ENCODE data around the gene SF3B2.
A peak's percentile ranks its signal among the peaks of the same experiment; 100 is the strongest.
"Not testable (repeated sequence)": the region's sequence is repeated elsewhere in the genome, so short reads cannot be mapped to it uniquely, and the experiment has no call there.

SF3B2 gene, protein sequence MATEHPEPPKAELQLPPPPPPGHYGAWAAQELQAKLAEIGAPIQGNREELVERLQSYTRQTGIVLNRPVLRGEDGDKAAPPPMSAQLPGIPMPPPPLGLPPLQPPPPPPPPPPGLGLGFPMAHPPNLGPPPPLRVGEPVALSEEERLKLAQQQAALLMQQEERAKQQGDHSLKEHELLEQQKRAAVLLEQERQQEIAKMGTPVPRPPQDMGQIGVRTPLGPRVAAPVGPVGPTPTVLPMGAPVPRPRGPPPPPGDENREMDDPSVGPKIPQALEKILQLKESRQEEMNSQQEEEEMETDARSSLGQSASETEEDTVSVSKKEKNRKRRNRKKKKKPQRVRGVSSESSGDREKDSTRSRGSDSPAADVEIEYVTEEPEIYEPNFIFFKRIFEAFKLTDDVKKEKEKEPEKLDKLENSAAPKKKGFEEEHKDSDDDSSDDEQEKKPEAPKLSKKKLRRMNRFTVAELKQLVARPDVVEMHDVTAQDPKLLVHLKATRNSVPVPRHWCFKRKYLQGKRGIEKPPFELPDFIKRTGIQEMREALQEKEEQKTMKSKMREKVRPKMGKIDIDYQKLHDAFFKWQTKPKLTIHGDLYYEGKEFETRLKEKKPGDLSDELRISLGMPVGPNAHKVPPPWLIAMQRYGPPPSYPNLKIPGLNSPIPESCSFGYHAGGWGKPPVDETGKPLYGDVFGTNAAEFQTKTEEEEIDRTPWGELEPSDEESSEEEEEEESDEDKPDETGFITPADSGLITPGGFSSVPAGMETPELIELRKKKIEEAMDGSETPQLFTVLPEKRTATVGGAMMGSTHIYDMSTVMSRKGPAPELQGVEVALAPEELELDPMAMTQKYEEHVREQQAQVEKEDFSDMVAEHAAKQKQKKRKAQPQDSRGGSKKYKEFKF

DNA sequence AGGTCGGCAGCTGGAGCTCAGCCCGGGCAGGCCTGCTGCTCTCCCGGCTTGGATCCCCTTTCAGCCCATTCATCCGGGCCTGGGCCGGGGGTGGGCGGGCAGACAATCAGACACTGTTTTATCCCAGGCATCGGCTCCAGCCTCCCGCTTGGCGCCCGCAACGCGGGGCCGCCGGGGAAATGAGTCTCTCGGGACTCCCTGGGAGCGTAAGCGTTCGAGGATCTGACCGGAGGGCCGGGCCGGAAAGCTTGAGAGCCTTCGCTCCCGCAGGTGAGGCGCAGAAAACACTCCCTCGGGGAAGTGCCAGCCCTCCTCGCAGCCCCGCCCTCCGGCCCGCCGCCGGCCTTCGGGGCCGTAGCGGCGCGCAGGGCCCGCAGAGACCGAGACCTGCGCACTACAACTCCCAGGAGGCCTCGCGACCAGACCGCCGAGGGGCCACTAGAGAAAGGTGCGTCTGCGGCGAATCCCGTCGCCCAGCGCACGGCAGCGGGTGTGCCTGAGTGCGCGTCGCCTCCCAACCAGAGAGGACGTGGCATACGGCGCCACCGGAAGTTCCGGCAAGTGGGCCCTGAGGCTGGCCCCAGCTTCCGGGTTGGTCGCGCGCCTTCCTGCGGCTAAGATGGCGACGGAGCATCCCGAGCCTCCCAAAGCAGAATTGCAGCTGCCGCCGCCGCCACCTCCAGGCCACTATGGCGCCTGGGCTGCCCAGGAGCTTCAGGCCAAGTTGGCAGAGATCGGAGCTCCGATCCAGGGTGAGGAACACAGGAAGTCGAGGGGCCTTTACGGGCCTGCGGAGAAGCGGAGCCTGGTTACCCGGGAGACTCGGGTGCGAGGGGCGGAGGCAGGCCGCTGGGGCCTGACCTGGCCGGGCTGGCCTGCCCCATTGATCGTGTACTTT is at the start of gene SF3B2:
SF3B2 (plus strand) TSS at position 599 of the 898 bp plus-strand sequence; CDS start at position 620, 21 bp downstream.
- DNase-seq: peak; percentile 98

DNA sequence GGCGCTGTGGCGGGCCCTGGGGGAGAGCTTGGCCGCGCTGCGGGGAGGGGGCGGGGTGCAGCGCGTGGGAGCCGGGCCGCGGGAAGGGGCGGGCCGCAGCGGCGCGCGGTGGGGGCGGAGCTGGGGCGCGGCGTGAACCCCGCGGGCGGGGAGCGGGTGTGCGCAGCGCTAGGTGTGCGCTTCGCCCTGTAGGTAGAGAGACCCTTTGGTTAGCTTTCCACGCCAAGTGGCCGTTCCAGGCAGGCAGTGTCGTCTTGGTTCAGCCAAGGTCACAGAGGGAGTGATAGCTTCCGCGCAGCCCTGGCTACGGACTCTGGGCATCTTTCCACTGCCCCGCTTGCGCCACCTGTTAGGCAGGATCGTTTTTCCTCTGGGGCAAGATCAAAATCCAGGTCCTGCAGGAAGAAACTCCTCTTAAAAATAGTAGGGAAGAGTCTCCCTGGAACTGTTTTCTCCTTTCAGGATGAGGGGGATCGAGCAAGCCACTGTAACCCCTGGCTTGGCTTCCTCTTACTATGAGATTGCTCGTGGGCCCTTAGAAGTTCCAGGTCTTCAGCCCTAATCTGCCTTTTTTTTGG is 49.4 kb upstream of the SF3B2 start:
- no peak for DNase-seq

DNA sequence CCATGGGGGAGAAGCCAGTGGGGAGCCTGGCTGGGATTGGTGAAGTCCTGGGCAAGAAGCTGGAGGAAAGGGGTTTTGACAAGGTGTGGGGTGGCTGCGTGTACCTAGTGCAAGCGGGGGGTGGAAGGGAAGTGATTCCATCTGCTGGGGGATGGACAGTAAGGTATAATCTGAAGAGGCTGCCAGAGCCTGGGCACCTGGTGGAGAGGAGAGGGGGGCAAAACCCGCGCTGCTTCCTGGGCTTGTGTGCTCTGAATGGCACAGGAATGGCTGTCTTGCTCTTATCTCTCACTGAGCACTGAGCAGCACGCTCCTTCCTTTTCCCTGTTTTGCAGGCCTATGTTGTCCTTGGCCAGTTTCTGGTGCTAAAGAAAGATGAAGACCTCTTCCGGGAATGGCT is 48.9 kb upstream of the SF3B2 start:
- DNase-seq: no peak

DNA sequence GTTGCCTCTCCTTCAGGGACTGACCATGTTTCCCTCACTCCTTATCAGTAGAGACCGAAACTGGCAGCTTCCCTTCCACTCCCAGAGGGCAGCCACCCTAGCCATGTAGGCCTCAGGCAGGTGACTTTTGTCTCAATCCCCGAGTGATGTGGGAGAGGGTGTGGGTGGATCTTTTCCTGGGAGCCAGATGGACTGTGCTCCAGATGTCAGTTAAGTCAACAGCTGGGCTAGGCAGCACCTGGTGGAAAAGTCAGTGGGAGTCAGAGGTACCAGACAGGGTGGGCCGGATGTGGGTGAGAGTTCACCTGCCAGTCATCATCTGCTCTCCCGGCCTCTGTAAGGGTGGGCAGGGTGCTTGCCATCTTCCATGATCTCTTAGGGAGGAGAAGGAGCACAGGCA is 48.0 kb upstream of the SF3B2 start:
- DNase-seq: no peak

DNA sequence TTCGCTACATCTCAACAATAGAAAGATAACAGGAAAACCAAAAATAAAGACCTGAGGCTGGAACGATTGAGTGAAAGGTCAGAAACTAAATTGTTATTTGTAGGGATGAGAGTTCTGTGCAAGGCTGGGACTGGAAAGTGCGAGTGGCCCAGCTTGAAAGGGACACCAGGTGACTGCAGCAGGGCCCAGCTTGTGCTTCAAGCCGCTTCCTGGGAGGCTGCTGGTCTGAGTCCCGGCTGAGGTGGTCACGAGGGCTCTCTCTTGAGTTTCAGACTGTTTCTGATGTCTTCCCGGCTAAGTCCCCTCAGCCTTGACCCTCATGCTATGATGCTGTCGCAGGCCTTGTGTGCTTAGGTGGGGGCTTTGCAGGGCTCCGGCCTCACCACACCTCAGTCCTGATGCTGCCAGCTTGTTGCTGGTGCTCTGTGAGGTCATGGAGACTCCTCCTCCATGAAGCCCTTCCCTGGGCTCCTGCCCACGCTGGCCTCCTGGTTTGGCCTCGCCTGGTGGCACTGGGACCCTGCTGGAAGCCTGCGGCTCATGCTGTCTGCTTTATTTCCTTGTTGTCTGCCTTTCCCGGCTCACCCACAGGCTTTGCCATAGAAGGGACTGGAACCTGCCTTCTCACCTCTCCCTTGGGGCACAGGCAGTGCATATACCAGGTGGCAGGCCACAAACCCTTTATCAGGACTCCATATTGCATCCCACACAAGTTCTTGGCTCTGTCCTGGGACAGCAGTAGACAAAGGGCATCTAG is 45.9 kb upstream of the SF3B2 start:
- no peak for DNase-seq

DNA sequence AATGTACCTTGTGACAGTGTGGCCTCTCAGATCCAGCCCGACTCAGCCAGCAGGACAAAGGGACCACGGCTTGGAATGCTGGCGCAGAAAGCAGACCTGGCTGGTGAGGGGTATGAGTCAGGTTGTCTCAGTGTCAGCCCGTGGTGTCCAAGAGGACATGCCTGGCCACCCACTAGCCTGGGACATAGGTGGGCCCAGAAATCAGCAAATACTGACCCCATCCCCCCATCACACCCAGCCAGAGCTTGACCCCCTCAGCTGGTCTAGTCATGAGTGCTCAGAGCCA is 45.3 kb upstream of the SF3B2 start:
- DNase-seq: no peak

DNA sequence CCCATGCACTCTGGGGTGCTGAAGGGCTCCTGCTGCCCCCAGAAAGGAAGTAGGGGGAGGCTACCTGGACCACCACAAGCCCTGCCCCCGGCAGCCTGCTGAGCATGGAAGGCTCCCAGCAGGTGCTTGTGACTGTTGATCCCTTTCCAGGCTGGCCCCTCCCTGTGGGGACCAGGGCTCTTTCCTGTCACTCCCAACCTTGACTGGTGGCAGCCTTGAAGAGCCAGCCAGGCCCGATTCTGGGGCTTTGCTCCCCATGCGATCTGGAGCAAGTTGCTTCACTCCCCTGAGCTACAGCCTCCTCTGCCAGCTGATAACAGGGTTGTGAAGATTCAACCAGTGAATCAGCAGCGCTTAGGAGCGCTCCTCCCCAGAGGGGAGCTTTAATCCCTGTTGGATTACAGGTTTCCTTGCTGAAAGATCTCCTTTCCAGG is 44.9 kb upstream of the SF3B2 start:
- DNase-seq: no peak

DNA sequence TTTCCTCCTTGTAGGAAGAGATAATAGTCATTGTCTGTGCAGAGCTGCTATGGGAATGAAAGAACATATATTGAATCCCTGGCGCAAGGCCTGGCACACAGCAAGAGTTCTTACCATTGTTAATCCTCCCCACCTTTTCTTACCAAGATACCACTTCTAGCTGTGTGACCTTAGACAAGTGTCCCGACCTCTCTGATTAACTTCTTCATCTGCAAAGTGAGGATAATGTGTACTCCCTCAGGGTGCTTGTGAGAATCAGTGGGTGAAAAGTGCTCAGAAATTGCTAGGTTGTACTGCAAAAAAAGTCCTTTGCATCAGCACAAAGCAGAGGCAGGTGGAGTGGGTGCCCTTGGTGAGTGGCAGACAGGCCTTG is 44.1 kb upstream of the SF3B2 start:
- no peak for DNase-seq

DNA sequence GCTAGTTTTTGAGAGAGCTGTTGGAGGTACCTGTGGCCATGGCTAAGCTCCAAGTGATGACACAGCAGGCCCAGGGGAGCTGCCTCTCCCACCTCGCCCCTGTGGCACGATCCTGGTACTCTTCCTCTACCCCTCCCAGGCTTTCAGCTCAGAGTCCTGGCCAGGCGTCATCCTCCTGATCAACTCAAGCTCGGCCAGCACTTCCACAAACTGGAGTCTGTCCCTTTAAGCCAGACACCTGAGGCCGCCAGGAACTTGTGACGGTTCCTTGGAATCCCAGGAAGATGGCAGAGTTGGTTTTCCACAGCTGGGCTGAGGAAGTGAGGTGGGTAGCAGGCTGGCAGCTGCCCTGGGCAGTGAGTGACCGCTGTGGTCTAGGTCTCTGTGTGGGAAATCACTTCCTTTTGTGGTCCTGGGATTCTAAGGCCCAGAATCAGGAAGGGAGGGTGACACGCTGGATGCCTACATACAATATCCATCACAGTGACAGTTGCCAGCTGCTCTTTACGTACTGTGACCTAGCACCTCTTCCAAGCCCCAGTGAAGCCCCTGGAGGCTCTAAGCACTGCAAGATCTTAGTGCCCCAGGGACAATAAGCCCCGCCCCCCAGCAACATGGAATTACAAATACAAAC is 43.6 kb upstream of the SF3B2 start:
- no peak for DNase-seq

DNA sequence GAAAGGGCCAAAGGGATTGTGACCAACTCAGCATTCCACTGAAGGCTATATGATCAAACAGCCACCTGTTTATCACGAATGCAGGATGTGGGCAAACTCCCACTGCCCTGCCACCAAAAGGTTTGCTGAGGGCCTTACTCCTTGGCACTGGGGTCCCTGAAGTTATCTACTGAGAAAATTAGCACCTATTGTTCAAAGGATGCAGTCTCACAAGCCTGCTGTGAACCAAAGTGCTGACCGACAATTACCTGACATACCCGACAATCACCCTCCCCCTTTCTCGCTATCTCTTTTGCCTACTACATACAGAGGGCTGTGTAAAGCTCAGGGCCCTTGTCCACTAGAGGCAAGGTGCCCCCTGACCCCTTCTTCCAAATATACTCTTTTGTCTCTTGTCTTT is 42.1 kb upstream of the SF3B2 start:
- not testable (repeated sequence) for DNase-seq

DNA sequence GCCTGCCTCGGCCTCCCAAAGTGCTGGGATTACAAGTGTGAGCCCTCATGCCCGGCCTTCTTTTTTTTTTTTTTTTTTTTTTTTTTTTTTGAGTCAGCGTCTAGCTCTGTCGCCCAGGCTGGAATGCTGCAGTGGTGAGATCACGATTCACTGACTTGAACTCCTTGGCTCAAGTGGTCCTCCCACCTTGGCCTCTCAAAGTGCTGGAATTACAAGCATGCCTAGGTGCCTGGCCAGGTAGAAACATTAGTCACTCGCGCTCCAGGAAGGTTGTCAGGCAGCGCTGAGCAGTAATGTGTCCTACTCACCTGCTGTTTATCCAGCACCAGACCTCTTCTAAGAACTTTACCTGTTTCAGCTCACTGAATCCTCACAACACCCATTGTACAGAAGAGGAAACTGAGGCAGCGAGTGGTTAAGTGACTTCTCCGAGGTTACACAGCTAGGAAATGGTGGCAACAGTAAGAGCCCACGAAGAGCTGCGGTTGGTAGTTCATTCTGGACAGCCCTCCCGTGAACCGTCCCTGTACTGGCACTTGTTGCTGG is 40.9 kb upstream of the SF3B2 start:
- no peak for DNase-seq

DNA sequence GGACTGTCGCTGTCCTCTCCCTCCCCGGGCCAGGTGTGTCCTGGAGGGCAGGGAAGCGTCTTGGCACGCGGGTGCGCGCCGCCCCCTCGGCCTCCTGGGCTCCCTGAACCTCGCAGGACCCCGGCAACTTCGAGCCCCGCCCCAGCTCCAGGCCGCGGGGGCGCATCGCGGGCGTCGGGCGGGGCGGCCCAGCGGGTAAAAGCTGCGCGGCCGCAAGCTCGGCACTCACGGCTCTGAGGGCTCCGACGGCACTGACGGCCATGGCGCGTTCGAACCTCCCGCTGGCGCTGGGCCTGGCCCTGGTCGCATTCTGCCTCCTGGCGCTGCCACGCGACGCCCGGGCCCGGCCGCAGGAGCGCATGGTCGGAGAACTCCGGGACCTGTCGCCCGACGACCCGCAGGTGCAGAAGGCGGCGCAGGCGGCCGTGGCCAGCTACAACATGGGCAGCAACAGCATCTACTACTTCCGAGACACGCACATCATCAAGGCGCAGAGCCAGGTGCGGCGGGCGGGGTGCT is 40.3 kb upstream of the SF3B2 start, which contains the start of gene CST6:
CST6 (plus strand) TSS at position 224 of the 519 bp plus-strand sequence; CDS start at position 261, 37 bp downstream.
- no peak for DNase-seq

DNA sequence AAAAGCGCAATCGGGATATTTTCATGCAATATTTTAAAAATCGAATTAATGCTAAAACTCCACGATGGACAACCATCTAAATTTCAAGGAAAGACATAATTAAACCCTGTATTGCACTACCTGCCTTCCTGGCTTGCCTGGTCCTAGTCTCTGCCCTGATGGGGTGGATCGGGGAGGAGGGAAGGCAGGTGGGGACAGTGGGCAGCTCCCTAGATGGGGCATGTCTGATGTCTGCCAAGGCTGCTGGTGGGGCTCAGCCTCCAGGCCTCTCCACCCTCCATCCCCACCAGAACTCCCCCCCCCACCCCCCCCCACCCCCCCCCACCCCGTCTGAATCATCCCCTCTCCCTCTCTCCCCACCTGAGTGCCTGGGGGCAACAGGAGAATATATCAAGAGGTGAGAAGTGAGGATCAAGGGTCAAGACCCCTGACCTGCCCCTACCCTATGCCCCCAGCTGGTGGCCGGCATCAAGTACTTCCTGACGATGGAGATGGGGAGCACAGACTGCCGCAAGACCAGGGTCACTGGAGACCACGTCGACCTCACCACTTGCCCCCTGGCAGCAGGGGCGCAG is 39.7 kb upstream of the SF3B2 start:
- DNase-seq: no peak

DNA sequence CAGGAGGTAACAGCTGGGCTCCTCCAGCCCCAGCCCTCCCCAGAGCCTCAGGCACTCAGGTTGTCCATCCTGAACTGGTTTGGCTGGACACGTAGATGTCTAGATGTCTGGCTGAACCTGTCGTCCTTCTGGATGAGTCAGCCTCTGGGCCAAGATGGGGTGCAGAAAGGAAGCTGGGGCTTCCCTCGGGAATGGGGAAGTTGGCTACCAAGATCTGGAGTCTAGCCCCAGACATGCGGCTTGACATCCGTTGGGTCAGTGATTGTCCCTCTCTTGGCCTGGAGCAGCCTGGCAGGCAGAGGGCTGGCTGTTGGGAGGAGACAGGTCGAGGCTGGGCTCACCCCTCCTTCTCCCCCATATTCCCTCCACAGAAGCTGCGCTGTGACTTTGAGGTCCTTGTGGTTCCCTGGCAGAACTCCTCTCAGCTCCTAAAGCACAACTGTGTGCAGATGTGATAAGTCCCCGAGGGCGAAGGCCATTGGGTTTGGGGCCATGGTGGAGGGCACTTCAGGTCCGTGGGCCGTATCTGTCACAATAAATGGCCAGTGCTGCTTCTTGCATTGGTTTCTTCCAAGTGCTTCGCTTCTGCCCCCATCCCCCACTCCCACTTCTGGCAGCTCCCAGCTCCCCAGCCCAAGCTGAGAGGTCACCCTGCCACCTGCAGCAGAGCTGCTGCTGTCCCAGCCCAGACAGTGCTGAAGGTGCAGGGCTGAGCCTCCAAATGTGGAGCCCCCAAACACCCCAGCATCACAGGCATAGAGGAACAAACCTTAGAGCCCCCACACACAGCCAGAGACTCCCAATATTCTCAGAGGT is 39.0 kb upstream of the SF3B2 start:
- DNase-seq: no peak

DNA sequence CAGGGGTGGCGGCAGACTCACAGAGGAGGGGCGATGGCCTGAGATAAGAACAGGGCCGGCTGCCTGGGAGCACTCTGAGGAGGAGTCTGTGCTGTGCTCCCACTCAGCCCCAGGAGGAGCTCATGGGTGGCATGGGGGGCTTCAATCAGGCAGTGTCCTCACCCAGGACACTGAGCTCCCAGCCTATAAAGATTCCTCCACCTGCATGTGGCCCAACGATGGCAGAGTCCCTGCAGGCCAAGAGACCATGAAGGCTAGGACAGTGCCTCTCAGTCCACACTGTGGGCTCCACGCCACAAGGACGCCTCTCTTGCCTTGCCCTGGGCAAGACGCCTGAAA is 38.4 kb upstream of the SF3B2 start:
- no peak for DNase-seq

DNA sequence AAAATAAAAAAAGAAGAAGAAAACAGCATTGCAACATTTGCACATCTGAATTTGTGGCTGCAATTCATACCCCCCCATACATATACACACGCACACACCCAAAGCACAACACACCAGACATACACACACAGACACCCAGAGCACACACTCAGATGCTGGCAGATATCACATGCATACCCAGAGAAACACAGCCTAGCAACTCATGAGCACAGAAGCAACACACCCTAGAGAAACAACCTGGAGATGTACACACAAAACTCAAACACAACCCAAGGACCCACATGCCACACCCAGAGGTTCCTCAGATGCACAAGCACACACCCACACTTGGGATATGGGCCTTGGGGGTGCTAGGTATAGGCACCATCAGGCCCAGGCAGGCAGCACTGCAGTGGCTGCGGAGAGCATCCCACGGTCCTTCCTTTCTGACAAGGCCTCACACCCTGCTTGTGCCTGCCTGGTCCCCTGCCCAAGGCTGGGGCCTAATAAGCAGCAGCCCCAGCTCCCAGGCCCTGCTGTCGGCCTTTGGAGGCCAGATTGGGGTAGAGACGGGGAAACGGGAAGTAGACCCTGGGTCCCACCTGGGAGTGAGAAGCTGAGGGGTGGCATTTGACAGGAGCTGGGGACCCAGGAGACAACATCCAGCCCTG is 37.2 kb upstream of the SF3B2 start:
- DNase-seq: no peak

DNA sequence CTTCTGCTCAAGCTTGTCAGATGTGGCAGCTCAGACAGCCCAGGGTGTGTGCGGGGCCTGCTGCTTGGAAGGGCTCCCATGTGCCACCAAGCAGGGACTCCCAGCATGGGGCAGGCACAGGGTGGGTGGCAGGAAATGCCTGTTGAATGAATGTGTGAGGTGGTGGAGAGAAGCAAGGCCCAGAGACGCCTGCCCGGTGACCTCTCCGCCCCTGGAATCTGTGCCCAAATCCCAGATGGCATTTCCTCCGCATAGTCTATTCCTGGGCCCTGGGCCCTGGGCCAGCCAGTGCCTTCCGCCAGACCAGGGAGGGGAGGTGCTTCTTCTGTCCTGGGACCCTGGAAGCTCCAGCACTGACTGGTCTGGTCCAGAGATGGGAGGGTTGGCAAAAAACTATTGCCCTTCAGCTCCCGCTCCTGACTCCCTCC is 36.7 kb upstream of the SF3B2 start:
- no peak for DNase-seq

DNA sequence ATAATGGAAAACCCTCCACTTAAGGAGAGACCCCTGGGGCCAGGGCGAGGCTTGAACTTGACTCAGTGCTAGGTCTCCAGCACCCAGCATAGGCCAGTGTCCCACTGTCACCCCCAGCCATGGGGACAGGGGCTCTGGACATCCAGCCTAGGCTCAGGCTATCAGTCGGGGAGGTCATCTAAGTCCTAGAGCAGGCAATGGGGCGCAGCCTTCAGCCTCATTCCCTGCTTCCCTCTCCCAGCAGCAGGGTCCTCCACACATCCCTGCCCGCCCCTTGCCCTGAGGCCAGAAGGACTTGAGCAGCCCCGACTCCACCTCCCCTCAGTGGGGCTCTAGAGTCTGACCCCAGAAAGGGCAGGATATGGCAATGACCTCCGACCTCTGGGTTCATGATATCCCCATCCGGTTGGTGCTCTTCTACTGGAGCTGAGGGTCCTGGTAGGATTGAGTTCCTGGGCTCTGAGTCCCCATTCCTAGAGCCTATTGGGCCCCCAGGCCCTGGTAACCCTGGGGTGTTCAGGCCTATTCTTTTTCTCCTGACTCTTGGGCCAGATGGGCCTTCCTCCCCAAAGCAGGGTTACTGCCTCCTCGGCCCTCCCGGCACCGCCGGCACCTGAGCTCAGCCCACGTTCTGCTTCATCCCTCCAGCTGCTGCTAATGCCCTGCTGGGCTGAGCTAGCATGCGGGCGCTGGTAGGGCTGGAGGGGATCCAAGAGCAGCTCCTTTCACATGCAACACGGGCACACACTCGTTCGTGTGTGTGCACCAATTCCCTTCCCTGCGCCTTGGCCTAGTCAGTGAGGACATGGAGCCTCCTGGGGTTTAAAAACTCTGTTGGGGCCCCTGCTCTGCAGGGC is 36.0 kb upstream of the SF3B2 start:
- DNase-seq: no peak
